A673 (cell line): ENCODE results near the gene BTBD8. TPM values are rescaled to one million over a fixed set of nuclear protein-coding genes. Genes with fewer than 3 reads are reported as not detected.

Source experiments
- BruUV-seq: library from RNA; stranded (reverse); fragments of 400-500 nt; replicated peaks from 2 replicates; lab custom pipeline; 2021; lab: Mats Ljungman, UMichigan
- CTCF ChIA-PET: fragments of 300-600 bp; sonication (Branson Sonifier 250); formaldehyde crosslinking; loops from one replicate; lab custom pipeline; 2022; ENCODE audit warnings: antibody characterized with exemption; lab: Charles Lee
- POLR2A ChIA-PET: fragments of 300-600 bp; sonication (Branson Sonifier 250); formaldehyde crosslinking; loops from one replicate; lab custom pipeline; 2022; ENCODE audit warnings: antibody characterized with exemption; ENCODE audit not compliant: low non-redundant PET; lab: Charles Lee
- DNase-seq: peaks from one replicate; pipeline ENCODE4 v3.0.0-alpha.2; 2015; ENCODE audit warnings: low spot score
- H3K27ac ChIP-seq: fragments of 200-600 bp; sonication (generic); 2 replicates; pipeline ENCODE4 v1.5.1; 2016; ENCODE audit warnings: mixed run types, low read depth, mild to moderate bottlenecking, mixed read lengths, antibody characterized with exemption, low read length; ENCODE audit not compliant: poor library complexity, severe bottlenecking
- H3K27me3 ChIP-seq: fragments of 200-600 bp; sonication (generic); replicated peaks from 2 replicates; pipeline ENCODE4 v1.6.1; 2017; ENCODE audit warnings: mixed run types, low read depth, mild to moderate bottlenecking, mixed read lengths, antibody characterized with exemption, low read length; ENCODE audit not compliant: insufficient read depth, poor library complexity
- H3K36me3 ChIP-seq: fragments of 200-600 bp; sonication (generic); 2 replicates; pipeline ENCODE4 v1.6.1; 2016; ENCODE audit warnings: mixed run types, mild to moderate bottlenecking, mixed read lengths, antibody characterized with exemption, low read length; ENCODE audit not compliant: insufficient read depth, poor library complexity, severe bottlenecking
- H3K4me1 ChIP-seq: fragments of 200-600 bp; sonication (generic); 2 replicates; pipeline ENCODE4 v1.6.1; 2017; ENCODE audit warnings: mixed run types, mild to moderate bottlenecking, mixed read lengths, antibody characterized with exemption, low read length; ENCODE audit not compliant: insufficient read depth, poor library complexity, severe bottlenecking
- H3K4me3 ChIP-seq: fragments of 200-600 bp; sonication (generic); 2 replicates; pipeline ENCODE4 v1.5.1; 2016; ENCODE audit warnings: low read depth, mixed run types, mild to moderate bottlenecking, mixed read lengths, low read length; ENCODE audit not compliant: poor library complexity, severe bottlenecking
- H3K9me3 ChIP-seq: fragments of 200-600 bp; sonication (generic); 2 replicates; pipeline ENCODE4 v1.6.1; 2016; ENCODE audit warnings: mixed run types, low read depth, mild to moderate bottlenecking, mixed read lengths, antibody characterized with exemption, low read length; ENCODE audit not compliant: poor library complexity, severe bottlenecking
- CTCF ChIP-seq: fragments of 300-800, 200-600 bp; sonication (generic); conservative IDR thresholded peaks from 2 replicates; pipeline ENCODE4 v1.5.1; 2017; ENCODE audit warnings: low read depth, mild to moderate bottlenecking, antibody characterized with exemption, low read length, moderate library complexity, mixed read lengths
- EZH2 ChIP-seq: fragments of 200-600 bp; sonication (generic); IDR thresholded peaks from 2 replicates; pipeline ENCODE4 v1.6.1; 2017; ENCODE audit warnings: borderline replicate concordance, low read depth, mild to moderate bottlenecking, mixed read lengths, antibody characterized with exemption, low read length; ENCODE audit not compliant: poor library complexity, severe bottlenecking
- intact Hi-C: fragments of 100-400 bp; cut with micrococcal nuclease; formaldehyde crosslinking; loops from one replicate; pipeline ENCODE4 v1.10.0; 2022; ENCODE audit not compliant: unreplicated experiment
- total RNA-seq: library from RNA; stranded (reverse); gene quantifications from 2 replicates; pipeline ENCODE4 v1.2.3, GENCODE V29; 2021

BTBD8 gene
- total RNA-seq, 1 experiment from 2014 or later: 1.4 TPM

GRCh38 chr1:92081031-92081430 lies 886 bp downstream of the BTBD8 start:
- peak overlapping the region; percentile 62 for H3K4me3 ChIP-seq
- ChIA-PET CTCF (no interaction called here), POLR2A (interaction anchor here (0.6 kb wide), 1 partner anchor 38 kb away, joined by 7 read pairs; no protein-coding TSS in a partner anchor)
- TSS peak; percentile 50 for BruUV-seq
- H3K36me3 ChIP-seq: no peaks in the 10 kb centered on the region
- H3K9me3 ChIP-seq: peaks cover 11% of the 10 kb centered on the region
- no peaks in the 10 kb centered on the region for H3K27me3 ChIP-seq
- H3K4me1 ChIP-seq: no peaks in the 10 kb centered on the region
- H3K27ac ChIP-seq: no peak overlapping the region
- intact Hi-C loops: no loop called here
- no peak for TF ChIP-seq CTCF
- TF ChIP-seq EZH2: no peak
- DNase-seq: no peak

GRCh38 chr1:92084651-92085050 lies 4.5 kb downstream of the BTBD8 start:
- no TSS peak for BruUV-seq
- CTCF ChIA-PET: no interaction called here
- H3K9me3 ChIP-seq: peaks cover 20% of the 10 kb centered on the region
- peaks cover 16% of the 10 kb centered on the region for H3K4me1 ChIP-seq
- POLR2A ChIA-PET: no interaction called here
- H3K4me3 ChIP-seq: no peak overlapping the region
- no peak for DNase-seq
- TF ChIP-seq CTCF: no peak
- TF ChIP-seq EZH2: no peak
- intact Hi-C loops: no loop called here
- no peak overlapping the region for H3K27ac ChIP-seq
- no peaks in the 10 kb centered on the region for H3K27me3 ChIP-seq
- H3K36me3 ChIP-seq: no peaks in the 10 kb centered on the region

- H3K4me3 ChIP-seq: no peak overlapping the region
- CTCF ChIA-PET: no interaction called here
- no peaks in the 10 kb centered on the region for H3K27me3 ChIP-seq
- H3K4me1 ChIP-seq: peaks cover 16% of the 10 kb centered on the region
- DNase-seq: peak; percentile 8
- POLR2A ChIA-PET: no interaction called here
- H3K27ac ChIP-seq: no peak overlapping the region
- TF ChIP-seq EZH2 (no peak), CTCF (no peak)
- no peaks in the 10 kb centered on the region for H3K36me3 ChIP-seq
- intact Hi-C loops: no loop called here
- BruUV-seq: no TSS peak
- H3K9me3 ChIP-seq: peaks cover 20% of the 10 kb centered on the region
Observed at GRCh38 chr1:92085727-92086126, 5.6 kb downstream of the BTBD8 start.
